ENCODE data around the gene OR52E6.

- TF ChIP-seq POLR2AphosphoS5 (IDR thresholded peaks at IDR 0.05; ENCODE audit: low read depth): no peak
- TF ChIP-seq CTCF (IDR thresholded peaks at IDR 0.05; ENCODE audit: insufficient read depth, low read length): no peak
- TF ChIP-seq REST (IDR thresholded peaks at IDR 0.05; ENCODE audit: insufficient replicate concordance, low read depth): no peak
- no peak for TF ChIP-seq GABPA (IDR thresholded peaks at IDR 0.05; ENCODE audit: low read depth)
These were observed 9.3 kb upstream of the OR52E6 start for GRCh38 chr11:5851002-5851401.
